ENCODE data around the gene PIP5KL1.

DNA sequence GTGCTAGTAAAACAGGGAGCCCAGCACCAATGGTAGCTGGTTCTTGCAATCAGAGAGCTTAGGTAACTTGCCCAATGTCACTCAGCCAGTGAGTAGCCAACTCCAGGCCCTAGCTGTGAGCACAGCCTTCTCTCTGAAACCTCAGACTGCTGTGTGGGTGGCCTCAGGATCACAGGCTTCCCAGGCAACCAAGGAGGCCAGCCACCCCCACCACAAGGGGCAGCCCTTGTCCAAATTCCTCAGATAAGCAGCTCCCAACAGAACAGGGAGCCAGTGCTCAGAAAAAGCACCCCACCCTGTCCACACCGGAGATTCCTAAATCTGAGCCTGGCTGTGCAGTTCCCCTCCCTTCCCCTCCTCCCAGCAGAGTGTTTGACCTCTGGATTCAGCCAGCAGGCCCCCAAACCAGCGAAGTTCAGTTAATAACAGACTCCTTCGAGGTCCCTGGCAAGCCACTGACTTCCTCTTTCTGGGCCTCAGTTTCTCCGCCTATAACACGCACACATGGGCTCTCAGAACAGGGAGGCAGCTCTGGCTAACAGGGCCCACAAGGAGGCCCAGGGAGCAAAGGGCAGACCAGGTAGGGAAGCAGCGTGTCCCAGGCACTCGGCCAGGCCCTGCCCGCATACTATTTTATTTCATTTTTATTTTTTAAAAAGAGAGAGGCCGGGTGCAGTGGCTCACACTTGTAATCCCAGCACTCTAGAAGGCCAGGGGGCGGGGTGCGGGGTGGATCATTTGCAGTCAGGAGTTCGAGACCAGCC lies 47.5 kb upstream of the PIP5KL1 start:
- TF ChIP-seq, protein P1, sequence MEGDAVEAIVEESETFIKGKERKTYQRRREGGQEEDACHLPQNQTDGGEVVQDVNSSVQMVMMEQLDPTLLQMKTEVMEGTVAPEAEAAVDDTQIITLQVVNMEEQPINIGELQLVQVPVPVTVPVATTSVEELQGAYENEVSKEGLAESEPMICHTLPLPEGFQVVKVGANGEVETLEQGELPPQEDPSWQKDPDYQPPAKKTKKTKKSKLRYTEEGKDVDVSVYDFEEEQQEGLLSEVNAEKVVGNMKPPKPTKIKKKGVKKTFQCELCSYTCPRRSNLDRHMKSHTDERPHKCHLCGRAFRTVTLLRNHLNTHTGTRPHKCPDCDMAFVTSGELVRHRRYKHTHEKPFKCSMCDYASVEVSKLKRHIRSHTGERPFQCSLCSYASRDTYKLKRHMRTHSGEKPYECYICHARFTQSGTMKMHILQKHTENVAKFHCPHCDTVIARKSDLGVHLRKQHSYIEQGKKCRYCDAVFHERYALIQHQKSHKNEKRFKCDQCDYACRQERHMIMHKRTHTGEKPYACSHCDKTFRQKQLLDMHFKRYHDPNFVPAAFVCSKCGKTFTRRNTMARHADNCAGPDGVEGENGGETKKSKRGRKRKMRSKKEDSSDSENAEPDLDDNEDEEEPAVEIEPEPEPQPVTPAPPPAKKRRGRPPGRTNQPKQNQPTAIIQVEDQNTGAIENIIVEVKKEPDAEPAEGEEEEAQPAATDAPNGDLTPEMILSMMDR (IDR thresholded peaks at IDR 0.05; ENCODE audit: low read length), result no peak
- no peak for TF ChIP-seq EZH2 (optimal IDR thresholded peaks at IDR 0.05; ENCODE audit: low read depth, low read length)

Data from MM.1S (cell line).